Hepatocyte (in vitro differentiated cells): ENCODE results near the gene ABLIM2.

Source experiments
- EZH2 ChIP-seq: fragments of 200-600 bp; sonication (generic); IDR thresholded peaks from 2 replicates; pipeline ENCODE4 v1.6.1; 2016; ENCODE audit warnings: antibody characterized with exemption, mild to moderate bottlenecking, borderline replicate concordance
- EZH2phosphoT487 ChIP-seq: fragments of 200-600 bp; sonication (generic); IDR thresholded peaks from one replicate; pipeline ENCODE4 v1.6.1; 2018; ENCODE audit warnings: antibody characterized with exemption, mild to moderate bottlenecking, low read depth, moderate library complexity; ENCODE audit not compliant: unreplicated experiment, severe bottlenecking
- TF ChIP-seq, protein P1 (sequence below): fragments of 200-600 bp; sonication (generic); IDR thresholded peaks from 2 replicates; pipeline ENCODE4 v1.5.1; 2016; ENCODE audit warnings: antibody characterized with exemption, mild to moderate bottlenecking; ENCODE audit not compliant: poor library complexity

GRCh38 chr4:8028884-8029568 is 129.6 kb downstream of the ABLIM2 start:
- TF ChIP-seq, protein P1, sequence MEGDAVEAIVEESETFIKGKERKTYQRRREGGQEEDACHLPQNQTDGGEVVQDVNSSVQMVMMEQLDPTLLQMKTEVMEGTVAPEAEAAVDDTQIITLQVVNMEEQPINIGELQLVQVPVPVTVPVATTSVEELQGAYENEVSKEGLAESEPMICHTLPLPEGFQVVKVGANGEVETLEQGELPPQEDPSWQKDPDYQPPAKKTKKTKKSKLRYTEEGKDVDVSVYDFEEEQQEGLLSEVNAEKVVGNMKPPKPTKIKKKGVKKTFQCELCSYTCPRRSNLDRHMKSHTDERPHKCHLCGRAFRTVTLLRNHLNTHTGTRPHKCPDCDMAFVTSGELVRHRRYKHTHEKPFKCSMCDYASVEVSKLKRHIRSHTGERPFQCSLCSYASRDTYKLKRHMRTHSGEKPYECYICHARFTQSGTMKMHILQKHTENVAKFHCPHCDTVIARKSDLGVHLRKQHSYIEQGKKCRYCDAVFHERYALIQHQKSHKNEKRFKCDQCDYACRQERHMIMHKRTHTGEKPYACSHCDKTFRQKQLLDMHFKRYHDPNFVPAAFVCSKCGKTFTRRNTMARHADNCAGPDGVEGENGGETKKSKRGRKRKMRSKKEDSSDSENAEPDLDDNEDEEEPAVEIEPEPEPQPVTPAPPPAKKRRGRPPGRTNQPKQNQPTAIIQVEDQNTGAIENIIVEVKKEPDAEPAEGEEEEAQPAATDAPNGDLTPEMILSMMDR = no peak
- TF ChIP-seq EZH2 (no peak), EZH2phosphoT487 (no peak)
